ENCODE results near the gene MBTPS1.

Gene MBTPS1

GRCh38 chr16:84049403-84050060, 67.2 kb downstream of the MBTPS1 start:
- no peak for DNase-seq

GRCh38 chr16:84048871-84049270, 67.9 kb downstream of the MBTPS1 start:
- no peak for DNase-seq

GRCh38 chr16:84048270-84048669, 68.5 kb downstream of the MBTPS1 start:
- DNase-seq, result no peak

- no peak for DNase-seq
These were observed 69.1 kb downstream of the MBTPS1 start for GRCh38 chr16:84047626-84048025.

- no peak for DNase-seq
These were observed 69.5 kb downstream of the MBTPS1 start for GRCh38 chr16:84047206-84047605.

- DNase-seq, result no peak
These were observed 70.8 kb downstream of the MBTPS1 start for GRCh38 chr16:84045818-84046470.

- DNase-seq, result no peak
These were observed 71.5 kb downstream of the MBTPS1 start for GRCh38 chr16:84045001-84045817.

GRCh38 chr16:84044118-84044488, 72.6 kb downstream of the MBTPS1 start:
- DNase-seq, result peak; percentile 23

- no peak for DNase-seq
These were observed 73.1 kb downstream of the MBTPS1 start for GRCh38 chr16:84043486-84044117.

- no peak for DNase-seq
These were observed 73.8 kb downstream of the MBTPS1 start for GRCh38 chr16:84042879-84043485.

GRCh38 chr16:84042308-84042878, 74.3 kb downstream of the MBTPS1 start, which contains the start of gene SLC38A8:
Gene SLC38A8, minus strand, starts transcription at chr16:84042795. Its CDS starts 638 bp downstream, at chr16:84042157.
- no peak for DNase-seq

- no peak for DNase-seq
These were observed 74.9 kb downstream of the MBTPS1 start for GRCh38 chr16:84041881-84042280.

GRCh38 chr16:84040823-84041820, 75.6 kb downstream of the MBTPS1 start:
- peak; percentile 53 for DNase-seq

GRCh38 chr16:84040226-84040822, 76.4 kb downstream of the MBTPS1 start:
- no peak for DNase-seq

GRCh38 chr16:84039696-84040095, 77.0 kb downstream of the MBTPS1 start:
- no peak for DNase-seq

GRCh38 chr16:84038469-84038868, 78.3 kb downstream of the MBTPS1 start:
- no peak for DNase-seq

GRCh38 chr16:84036982-84037425, 79.7 kb downstream of the MBTPS1 start:
- DNase-seq, result no peak

- no peak for DNase-seq
These were observed 80.6 kb downstream of the MBTPS1 start for GRCh38 chr16:84036131-84036530.

- DNase-seq, result no peak
These were observed 82.2 kb downstream of the MBTPS1 start for GRCh38 chr16:84034516-84034915.
